EL (cell line): Measurements from ENCODE around the gene BTG2.

Experiments
- DNase-seq: peaks from one replicate; pipeline ENCODE4 v3.0.0-alpha.2; 2016

The BTG2 gene

DNA sequence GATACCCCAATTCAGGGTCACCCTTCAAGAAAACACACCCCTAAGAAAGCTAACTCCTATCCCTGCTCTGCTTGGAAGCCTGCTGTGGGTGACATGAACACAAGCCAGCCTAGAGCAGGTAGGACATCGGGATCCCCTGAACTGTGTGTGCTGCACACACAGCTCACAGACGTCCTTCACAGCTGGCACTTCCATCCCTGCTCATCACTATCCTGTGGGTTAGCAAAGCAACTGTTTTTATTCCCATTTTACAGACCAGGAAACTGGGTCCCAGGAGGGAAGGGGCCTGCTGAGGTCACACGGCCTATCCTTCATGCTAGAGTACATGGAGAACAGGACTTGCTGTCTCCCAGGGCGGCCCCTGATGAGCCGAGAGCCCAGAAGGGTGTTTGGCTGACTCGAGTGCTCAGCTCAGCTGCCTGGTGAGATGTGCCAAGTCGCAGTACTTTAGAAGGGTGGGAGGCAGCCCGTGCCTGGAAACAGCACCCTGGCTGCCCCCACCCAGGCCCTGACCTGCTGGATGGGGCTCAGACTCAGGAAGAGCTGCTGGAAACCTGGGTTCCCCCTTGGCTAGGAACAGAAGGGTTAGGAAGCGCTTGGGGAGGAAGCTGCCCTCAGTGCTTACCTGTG is 28.3 kb upstream of the BTG2 start:
- no peak for DNase-seq

DNA sequence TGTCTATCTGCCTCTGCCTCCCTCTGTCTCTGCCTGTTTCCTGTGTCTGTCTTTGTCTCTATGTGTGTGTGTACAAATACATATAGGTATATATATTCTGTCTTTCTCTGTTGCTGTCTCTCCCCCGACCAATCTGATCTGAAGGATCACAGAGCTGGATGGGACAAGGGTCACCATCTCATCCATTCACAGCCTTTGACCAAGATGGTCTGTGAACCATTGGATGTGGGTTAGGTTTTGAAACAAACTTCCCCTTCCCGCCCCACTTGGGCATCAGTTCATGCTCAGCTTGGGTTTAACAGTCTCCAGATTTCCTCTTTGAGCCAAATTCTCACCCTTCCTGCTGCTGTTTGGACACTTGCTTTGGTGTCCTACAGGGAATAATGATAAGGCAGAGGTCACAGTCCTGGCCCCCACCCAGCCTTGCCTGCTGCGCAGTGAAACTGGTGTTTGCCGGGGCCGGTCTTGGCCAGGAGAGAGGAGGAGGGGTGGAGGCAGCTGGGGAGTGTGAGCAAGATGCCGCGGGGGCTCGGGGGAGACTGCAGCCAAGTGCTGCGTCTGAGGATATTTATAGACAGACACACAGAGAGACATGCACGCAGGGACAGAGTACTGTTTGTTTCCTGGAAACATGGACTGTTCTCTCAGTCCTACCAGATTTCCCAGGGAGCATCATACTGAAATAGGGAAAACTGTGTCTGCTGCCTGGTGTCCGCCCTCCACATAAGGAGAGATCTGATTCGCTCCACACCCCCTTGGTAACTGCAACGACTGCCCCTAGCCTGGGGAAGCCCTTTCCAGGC is 27.0 kb upstream of the BTG2 start:
- peak; percentile 70 for DNase-seq

DNA sequence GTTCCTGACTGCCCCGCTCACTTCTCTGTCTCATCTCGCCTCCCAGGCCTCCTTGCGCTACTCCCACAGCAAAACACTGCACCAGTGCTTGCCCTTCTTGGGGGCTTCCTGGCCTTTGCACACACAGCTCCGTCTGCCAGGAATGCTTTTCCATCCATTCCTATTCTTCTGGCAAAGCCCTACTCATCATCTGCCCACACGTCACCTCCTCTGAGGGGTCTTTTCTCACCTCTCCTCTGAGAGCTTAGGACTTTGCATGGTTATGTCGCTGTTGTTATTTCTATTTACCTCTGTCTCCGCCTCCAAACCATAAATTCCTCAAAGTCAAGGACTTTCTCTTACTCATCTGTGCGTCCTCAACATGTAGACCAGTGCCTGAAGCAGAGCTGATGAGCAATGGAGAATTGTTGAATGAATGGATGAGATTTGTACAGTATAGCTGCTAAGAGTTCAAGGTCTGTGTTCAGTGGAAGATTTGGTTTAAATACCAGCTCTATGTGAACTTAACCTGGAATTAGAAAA is 26.4 kb upstream of the BTG2 start:
- DNase-seq: peak; percentile 19

DNA sequence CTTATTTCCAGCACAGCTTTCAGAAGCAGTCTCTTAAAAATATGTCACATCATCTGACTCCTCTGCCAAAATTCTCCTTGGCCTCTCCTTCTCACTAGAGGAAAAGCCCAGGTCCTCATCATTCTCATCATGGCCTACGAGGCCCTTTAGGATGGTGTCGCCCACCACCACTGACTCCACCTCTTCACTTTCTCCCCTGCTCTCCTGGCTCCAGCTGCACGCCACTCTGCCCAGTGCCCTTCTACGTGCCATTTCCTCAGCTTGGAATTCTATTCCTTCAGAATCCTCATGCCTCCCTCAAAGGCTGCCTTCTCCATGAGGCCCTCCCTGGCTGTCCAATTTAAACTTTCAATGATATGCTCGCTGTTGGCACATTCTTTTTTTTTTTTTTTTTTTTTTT is 25.3 kb upstream of the BTG2 start:
- no peak for DNase-seq

DNA sequence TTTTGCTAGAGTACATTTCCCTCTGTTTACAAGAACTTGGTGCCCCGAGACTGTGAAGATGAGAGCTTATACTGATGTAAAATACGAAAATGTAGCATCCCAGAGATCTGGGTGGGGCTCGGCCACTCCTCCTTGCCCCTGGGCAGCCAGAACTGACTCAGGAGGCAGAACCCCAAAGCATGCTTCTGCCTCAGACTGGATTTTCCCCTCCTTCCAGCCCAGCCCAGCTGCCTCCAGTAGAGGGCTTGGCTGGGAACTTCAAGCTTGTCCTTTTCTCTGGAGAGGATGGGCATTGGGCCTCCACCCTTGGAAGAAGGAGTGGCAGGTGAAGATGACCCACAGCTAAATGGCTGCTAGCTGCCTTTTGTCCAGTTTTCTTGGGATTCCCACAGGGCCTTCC is 24.3 kb upstream of the BTG2 start:
- peak; percentile 56 for DNase-seq

DNA sequence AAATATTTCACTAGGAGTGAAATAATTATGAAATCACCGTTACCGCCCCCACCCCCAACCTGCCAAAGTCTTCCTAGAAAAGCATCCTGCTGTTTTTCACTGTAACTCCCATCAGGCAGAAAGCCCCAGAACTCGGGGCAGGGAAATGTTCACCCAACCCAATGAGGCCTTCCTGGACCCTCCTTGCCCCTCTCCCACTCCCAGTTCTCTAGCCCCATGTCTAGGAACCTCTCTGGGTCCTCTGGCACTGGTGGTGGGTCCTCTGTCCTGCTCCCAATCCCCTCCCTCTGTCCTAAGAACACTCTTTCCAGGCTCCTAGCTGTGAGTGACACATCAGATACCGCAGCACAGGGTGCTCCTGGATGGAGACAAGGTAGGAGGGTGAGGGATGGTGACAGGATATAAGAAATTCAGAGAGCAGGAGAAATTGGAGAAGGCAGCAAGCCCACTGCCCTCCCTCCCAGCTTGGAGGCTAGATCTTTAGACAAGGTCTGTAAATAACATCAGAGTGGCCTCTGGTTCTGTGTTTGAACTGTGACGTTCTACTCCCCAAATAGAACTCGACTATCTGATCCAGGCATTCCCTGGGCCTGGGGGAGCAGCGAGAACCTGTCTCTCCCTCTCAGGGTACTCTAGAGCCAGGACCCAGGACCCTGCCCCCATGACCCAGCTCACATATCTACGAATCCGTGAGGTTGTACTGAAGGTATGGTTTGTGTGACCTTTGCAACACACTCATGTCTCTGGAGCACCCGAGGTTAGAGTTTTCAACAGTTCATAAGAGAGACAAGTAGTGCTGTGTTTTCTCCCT is 23.3 kb upstream of the BTG2 start:
- DNase-seq: no peak

DNA sequence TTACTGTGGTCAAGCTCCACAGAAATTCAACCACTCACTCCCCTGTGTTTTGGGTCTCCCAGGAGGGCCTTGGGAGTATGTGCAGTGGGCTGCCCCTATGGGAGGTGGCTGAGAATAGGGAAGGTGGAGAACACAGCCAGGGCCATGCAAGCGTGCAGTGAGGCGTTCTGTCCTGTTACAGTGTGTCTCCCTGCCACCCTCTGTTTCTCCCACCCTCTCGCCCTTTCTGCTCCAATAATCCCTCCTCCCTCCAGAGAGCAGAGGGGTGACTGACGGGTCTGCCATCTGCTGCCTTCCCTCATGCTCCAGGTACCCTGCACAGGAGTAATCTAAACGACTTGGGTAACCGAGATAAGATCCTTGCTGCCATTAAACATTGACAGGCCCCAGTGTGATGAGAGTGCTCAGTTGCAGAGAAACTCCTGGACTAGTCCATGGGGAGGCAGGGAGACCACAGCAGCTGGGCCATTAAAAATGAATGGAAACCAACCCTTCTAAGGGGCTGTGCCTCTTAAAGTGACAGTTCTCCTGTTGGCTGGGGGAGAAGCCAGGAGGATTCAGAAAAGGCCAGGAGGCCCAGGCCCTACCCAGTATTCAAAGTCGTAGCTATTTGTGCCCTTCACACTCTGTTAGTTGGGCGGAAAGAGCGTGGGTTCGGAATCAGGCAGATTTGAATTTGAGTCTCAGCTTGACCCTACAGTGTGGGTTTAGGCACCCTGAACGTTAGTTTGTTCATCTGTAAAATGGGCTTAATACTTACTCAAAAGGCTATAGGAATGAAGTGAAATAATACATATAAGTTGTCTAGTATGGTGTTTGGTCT is 22.4 kb upstream of the BTG2 start:
- DNase-seq: no peak

DNA sequence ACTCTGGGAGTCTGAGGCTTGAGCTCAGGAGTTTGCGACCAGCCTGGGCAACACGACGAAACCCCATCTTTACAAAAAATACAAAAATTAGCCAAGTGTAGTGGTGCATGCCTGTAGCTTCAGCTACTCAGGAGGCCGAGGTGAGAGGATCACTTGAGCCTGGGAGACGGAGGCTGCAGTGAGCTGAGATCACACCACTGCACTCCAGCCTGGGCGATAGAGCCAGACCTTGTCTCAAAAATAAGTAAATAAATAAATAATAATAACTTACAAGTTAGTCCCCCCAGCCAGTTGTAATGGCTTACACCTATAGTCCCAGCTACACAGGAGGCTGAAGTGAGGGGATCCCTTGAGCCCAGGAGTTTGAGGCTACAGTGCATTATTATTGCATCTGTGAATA is 21.7 kb upstream of the BTG2 start:
- DNase-seq: no peak

DNA sequence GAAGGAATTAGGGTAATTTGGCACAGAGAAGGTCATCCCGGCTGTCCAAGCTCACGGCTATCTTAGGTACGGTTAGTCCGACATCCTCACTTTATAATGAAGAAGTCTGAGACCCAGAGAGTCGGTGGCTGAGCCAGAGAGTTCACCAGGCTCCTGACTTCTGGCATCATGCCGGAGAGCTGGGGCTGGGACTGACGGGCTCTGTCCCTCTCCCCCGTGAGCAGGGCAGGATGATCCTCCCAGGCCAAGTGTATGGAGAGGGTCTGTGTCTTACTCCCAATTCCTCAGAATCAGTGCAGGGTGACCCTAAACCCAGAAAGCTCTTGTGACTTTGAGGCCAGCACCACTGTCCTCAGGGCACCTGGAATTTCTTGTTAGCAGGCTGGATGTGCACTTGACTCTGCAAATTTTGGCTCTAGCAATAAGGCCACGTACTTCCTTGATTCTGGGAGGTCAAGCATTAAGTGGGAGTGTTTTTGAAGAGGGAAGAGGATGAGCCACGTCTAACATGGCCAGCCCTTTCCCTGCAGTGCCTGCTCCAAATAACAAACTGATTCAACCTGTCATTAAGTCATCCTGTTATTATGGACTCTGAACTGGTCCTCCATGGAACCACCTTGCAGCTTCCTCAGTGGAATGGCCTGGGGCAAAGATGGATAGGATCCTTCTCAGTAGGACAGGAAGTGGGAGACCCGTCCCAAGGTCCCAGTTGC is 20.8 kb upstream of the BTG2 start:
- DNase-seq: no peak

DNA sequence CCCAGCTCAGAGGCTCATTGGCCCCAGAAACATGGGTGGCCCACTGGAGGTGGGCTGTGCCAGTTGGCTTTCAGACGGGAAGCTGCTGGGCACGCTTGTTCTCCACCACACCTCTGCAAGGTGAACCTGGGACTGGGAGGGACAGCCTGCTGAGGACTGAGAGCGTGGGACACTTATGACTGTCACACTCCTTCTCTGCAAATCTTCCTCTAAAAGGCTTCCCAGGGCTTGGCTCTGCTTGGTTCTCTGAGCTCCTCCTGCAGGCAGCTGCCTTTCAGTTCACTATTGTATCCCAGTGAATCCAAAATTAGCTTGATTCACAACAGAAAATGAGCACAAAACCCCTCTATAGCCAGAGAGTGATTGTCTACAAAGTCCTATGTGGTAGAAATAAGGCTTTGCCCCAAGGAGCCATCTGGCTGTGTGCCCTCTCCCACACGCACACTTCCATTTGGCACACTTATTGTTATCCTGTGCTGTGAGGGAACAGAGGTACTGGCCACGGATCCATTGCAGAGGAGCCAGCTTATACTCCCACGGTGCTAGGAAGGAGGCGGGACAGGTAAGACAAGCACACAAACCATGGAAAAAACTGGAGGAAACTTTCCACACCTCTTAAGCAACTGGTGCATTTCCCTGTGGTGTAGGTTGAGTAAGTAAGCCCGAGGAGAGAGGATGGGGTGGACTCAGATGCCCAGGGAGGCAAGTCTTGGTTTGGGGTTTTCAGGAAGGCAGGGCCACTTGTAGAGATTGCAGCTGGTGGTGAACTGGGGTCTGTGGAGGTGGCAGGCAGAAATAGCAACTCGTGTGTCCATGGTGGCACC is 18.9 kb upstream of the BTG2 start:
- no peak for DNase-seq

DNA sequence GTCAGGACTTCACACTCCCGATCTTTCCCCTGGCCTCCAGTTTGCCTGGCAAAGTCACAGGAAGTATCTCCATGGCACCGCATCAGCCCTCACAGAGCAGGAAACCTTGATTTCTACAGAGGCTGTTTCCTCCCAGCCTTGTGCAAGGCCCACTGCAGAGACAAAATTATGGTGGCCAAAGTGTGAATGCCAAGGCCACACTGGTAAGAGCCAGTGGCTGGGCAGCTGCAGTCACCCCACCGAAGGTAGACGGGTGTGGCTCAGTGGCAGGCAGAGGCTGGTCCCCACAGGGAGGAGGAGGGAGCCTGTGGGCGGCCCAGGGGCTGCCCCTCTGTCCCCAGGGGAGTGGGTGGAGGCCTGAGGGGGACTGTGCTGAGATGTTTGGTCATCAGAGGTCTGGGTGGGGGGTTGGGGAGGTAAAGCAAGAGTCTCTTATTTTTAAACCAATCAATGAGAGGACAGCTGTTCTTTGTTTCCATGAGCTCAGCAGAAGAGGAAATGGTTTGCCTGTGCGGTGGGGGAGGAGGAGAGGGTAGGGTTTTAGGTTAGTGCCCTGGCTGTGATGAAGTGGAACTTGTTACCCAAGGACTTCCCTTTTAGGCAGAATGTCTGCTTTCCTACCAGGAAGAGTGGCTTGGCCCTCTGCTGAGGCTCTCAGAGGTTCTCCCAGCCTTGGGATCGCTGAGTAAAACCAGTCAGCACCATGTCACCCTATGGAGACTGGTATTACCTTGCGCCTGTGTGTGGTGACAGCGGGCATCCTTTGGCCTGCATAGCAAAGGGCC is 18.0 kb upstream of the BTG2 start:
- DNase-seq: no peak

DNA sequence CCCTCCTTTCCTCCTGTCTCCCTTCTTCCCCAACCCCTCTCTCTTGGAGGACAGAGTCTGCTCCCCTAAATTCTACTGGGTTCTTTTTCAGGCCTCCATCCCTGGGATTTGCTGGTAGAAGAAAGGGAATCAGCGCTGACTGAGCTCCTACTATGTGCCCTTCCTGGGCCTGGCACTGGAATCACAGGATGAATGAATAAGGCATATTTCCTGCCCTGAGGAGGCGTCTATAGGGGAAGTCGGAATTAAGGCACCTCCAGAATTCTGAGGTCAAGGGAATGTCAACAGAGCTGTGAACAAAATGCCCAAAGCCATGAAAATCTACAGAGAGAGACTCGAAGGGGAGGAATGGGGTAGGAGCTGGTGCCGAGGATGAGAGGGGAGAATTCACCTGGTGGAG is 17.4 kb upstream of the BTG2 start:
- no peak for DNase-seq

DNA sequence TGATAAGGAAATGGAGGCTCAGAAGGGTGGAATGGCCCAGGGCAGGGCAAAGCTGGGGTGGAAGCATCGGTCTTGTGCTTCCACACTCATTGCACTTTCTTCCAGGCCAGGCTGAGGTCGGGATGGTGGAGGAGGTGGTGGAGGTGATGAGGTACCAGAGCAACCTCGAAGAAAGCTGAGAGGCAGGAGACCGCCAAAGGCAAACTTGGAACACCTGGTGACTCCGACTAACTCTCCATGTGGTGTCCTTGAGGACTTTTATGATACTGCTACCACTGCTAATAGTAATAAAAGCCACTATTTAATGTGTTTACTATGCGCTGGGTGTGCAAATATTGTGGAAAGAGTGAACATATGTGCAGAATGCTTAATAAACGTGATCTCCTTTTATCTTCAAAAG is 16.9 kb upstream of the BTG2 start:
- DNase-seq: no peak

DNA sequence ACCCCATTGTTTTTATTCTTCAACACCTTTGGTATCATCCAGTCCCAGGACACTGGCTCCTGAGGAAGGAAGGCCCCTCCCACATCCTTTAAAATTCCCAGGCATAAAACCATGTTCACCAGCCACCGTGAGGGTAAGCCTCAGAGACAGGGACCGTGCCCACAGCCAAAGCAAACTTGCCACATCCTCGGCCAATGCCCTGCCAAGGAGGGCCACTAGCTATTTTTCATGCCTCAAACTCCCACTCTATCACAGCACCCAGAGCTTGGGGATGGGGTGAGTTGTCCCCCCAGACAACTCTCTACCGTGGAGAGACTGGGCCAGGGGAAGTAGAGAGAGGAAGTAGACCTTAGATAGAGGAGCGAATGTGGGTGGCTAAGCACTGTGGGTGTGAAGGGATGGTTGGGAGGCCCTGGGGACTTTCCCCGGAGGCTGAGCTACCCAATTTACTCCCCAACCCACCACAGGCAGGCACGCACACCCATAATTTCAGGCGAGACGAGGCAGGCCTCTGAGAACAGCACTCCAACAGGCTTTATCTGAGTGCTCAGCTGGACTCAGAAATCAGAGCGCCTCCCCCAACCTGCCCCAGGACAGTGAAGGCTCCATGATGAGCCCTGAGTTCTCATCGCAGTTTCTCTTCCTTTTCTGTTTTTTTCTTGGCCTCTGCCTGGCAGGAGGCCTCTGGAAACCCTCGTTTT is 15.9 kb upstream of the BTG2 start:
- no peak for DNase-seq

DNA sequence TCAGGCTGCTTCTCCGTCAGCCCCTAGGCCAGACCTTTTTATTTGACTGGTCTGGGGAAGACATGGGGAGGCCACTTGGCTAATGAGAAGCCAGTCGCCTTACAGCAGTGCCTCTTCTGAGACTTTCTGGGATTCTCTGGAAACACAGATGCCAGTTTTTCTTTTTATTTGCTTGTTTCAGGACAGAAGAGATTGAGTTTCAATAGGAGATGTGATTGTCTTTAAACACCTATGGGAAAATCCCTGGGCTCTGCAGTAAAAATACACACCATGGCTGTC is 15.4 kb upstream of the BTG2 start:
- DNase-seq: no peak

DNA sequence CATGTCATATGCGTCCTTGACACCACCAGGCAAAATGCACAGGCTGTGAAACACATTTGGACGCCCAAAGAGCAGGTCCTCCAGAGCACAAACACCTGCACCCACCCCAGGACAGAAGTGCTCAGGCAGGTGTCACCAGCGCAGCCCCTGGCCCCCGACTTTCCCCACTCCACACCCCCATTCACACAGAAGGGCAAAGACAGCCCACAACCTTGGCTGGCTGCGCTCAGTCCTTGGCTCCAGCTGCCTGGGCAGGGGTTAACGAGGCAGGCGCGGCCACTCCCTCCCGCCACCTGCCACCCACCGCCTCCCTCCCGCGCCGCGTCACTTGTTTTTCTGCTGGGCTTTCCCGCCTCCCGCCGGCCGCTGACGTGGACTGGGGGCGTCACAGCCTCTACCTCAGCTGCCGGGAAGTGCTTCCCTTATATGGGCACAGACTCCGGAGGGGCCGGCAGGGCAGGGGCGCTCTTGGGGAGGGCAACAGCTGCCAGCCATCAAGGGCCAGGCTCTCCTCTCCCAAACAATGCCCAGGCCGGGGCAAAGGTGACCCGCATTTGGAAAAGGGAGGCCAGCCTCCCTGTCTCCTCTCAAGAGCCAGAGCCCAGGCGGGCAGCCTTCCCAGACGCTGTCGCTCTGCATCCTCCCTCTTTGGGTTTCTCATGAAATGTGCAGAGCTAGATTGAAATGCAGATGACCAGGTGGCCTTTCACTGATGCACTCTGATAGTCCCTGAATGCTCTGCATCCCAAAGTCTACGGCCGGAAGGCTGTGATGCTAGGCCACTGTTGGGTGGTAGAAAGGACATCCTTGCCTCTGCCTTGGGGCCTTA is 14.8 kb upstream of the BTG2 start:
- peak; percentile 49 for DNase-seq

DNA sequence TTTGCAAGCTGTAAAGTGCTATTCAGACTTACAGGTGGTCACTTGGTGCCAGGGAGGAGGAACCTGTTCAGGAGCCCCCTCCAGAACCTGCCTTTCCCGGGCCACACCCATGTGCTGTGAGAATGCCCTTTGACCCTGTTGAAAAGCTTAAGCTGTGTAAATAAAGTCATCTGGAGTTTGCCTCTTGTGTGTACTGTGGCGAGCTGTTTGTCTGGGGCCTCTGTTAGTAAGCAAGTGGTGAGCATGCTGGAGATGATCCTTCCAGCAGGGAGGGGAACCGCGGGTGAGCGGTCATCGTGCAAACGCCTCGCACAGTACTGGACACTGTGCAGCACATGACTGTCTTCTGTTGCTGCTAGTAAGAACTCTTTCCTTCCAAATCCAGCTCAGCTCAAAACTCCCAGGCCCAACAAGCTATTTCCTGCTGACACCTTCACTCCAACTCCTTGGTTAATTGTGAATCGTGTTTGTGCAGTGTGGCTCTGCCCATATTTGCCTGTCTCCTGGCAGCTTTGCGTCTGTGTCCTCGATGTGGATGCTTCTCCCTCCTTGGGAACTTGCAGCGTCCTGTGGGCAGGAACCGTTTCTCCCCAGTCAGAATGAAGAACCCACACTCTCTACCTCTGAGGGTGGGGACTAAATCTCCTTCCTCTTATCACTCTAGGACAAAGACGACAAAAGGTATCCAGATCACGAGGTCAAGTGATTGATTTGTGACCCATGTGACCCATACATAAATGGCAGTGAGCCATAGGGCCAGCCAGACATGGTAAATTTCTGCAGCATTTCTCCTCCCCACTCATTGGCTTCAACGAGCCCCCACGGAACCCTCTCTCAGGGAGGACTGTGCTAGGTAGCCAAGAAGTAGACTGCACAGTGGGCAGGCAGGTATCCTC is 13.9 kb upstream of the BTG2 start:
- DNase-seq: no peak

DNA sequence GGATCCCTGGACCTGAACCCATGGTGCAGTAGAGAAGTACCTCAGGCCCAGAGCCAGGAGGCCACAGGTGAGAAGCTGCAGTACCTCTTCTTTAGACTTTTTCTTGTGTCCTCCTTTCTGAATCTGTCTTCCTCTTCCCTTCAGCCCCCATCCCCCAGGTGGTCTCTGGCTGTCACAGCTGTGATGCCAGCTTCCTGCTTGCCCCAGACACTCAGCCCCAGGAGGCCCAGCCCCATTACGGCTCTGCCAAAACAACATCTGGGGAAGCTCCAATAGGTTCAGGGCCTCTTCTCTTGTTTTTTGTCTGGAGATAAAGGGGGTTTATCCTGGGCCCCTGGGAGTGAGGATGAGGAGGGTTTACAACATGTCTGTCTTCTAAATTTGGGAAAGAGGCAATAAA is 9.5 kb upstream of the BTG2 start:
- DNase-seq: no peak
